HT1080 (cell line): ENCODE data around the gene OTULIN. TPM values are rescaled to one million over a fixed set of nuclear protein-coding genes. Genes with fewer than 3 reads are reported as not detected.

Experiments
- DNase-seq: peaks from one replicate; pipeline ENCODE4 v3.0.0-alpha.2; 2015; ENCODE audit warnings: low read depth
- total RNA-seq: library from RNA; depleted of rRNA; stranded (reverse); fragments of >200 nt; shearing (Covaris generic); gene quantifications from 2 replicates; pipeline ENCODE4 v1.2.3, GENCODE V29; 2014; rRNA removed

The OTULIN gene
- total RNA-seq, 1 experiment from 2014 or later: 33.2 TPM

GRCh38 chr5:14741131-14741530, 76.6 kb downstream of the OTULIN start:
- DNase-seq: no peak

- DNase-seq: no peak
Measured at GRCh38 chr5:14741801-14742440, 77.4 kb downstream of the OTULIN start.

GRCh38 chr5:14742498-14742897, 78.0 kb downstream of the OTULIN start:
- no peak for DNase-seq

GRCh38 chr5:14743601-14744295, 79.2 kb downstream of the OTULIN start:
- peak; percentile 74 for DNase-seq

- no peak for DNase-seq
Measured at GRCh38 chr5:14744296-14745187, 80.0 kb downstream of the OTULIN start.

- no peak for DNase-seq
Measured at GRCh38 chr5:14745188-14745563, 80.7 kb downstream of the OTULIN start.

- no peak for DNase-seq
Measured at GRCh38 chr5:14745753-14746152, 81.2 kb downstream of the OTULIN start.

GRCh38 chr5:14748180-14748900, 83.8 kb downstream of the OTULIN start:
- no peak for DNase-seq

Other genes starting within 250 kb of the OTULIN start
- 7.0 and 7.1 TPM in 2 replicates for gene OTULINL, start 82.9 kb upstream of the OTULIN start, total RNA-seq
- gene ANKH, start 207.1 kb downstream of the OTULIN start, total RNA-seq: 38.6 and 45.0 TPM in 2 replicates